Stimulated activated CD4-positive, alpha-beta T cell treated with anti-CD3 and anti-CD28 coated beads, Interleukin-15, amount 100 ng/mL, for 48 hours (primary cell): ENCODE results near the gene MED12L.
"Not testable (repeated sequence)": the region's sequence is repeated elsewhere in the genome, so short reads cannot be mapped to it uniquely, and the experiment has no call there.

Source experiments
- DNase-seq, 2 donors: peaks; one replicate each; pipeline ENCODE4 v3.0.0-alpha.2; 2020; ENCODE audit warnings: low read depth in 2 of 2

MED12L gene

DNA sequence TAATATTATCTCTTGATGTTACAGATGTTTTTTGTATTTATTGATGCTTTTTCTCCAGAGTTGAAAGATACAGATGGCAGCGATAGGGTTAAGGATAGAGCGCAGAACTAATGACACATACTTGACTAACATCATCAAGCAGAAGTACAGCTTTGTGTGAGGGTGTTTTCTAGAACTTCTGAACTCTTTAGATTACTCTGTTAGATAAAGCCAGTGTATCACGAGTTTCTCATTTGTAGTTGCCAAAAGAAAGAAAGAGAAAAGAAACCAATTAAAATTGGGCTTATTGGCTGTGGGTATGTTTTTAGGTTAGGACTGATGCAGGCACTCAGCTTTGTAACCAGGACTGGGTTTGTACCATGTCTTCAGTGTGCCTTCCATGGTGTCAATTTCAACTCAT lies 124.2 kb downstream of the MED12L start:
- DNase-seq, result no peak

DNA sequence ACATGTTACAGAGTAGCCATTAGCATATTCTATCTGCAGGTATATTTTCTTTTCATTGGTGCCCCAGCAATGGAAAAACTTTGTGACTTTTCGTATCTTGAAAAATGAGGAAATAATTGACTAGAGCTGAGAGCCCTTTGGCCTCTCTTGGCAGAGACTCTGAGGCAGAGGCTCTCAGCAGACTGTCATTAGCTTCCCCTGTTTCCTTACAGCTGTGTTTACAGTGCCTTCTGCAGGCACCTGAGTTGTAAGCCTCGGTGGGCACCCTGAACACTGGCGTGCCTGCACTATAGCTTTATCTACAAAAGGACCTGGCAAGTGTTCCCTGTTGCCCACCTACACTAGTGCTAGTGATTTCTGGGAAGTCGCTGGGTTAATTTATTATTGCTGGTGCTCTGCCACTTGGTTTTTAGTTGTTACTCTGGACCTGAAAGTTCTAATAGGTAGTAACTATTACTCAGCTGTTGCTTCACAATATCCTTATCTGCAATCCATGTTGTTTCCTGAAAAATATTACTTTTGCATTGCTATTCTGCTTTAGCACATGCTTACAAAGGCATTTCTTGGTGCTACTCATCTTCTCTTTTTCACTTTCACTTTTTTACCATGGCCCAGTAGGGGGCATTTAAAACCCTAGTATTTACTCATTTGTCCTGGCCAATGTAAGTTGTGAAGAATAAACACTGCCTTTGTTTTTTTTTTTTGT lies 125.4 kb downstream of the MED12L start:
- no peak for DNase-seq

GRCh38 chr3:151213151-151213550 lies 127.7 kb downstream of the MED12L start:
- DNase-seq, result no peak

- no peak for DNase-seq
Measured at GRCh38 chr3:151213881-151214280, 128.4 kb downstream of the MED12L start.

DNA sequence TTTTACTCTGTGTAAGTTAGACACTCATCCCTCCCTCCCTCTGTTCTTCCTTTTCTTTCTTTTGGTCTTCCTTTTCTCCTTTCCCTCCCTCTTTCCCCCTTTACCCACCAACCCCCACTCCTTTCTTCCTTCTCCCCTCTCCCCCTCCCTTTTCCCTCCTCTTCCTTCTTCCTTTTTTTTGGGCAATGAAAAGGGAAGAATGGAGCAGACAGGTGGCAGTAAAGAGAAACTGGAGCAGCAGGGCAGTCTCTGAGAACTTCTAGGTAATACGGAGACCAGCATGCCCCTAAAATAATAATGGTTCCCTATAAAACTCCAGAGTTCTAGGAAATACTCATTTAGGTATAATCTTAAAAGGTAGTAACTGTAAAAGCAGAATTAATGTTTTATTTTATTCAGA lies 129.0 kb downstream of the MED12L start:
- no peak for DNase-seq

DNA sequence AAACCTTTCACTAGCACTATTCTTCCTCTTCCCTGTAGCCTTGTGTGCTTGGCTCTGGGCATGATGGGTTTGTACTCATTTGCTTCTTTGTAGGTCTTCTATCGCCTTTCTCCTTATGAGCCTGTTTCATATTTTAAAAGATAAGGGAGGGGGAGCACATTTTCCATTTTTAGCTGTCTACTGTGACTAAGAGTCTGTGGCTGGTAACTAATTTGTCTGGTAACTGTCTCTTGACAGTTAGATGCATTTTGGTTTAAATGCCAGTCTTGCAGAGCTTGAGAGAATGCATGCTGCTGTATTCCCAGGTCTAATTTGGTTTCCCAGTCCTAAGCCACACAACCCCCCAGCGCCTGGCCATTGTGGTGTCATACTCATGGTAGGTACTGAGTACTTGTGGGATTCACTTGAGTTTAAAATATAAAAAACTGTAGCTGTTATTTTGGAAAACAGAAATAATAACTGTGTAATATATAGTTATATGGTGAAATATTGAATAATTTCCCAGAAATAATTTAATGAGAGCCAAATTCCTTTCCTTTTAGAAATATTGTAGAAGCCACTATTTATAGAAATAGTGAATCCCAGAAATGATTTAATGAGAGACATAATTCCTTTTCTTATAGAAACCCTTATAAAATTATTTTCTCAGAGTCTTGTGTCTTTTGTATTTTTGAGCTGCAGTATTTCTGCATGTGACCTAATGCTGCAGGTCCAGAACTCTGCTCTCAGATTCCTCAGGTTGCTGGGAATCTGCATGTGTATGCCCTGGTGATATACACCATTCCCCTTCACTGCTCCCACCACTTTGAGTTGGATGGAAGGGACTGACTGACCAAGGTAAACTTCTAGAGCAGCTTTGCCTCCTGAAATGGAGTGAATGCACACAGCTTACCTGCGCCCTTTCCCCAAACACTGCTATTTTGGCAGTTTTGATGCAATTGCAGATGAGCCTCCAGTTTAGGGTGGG lies 131.5 kb downstream of the MED12L start:
- DNase-seq, result no peak

DNA sequence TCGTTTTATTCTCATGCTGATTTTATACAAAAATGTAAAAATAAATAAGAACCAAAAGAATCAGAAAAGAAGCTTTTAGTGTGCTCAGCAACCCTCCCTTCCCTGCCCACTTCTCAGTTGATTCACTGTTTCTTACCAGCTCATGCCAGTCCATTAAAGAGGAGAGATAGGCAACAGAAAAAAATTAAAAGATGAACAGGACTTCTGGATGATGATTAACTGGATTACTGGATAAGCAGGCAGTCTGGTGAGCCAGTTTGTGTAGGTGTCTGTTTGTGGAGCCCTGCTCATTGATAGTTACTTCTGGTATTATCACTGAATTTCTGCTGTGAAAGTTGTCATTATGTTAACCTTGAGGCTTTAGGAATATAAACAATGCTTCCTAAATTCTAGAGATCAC lies 132.7 kb downstream of the MED12L start:
- DNase-seq, result no peak

DNA sequence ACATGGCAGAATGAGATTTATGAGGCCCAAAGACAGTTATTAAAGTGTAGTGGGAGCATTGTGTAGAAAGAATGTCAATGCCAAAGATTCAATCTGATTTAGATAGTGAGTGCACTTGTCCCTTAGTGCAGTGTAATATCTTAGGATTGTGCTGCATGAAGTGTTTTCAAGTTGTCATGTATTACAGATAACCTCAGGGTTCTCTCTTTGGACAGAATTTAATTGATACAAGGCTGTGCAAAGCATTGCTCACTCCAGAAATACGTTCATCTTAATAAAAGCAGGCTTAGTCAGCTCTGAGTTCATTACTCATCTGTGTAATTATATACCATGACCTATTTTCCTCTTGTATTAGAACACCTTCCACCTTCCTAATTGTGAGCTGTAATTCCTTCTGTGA lies 133.6 kb downstream of the MED12L start:
- no peak for DNase-seq

- no peak for DNase-seq
Measured at GRCh38 chr3:151224268-151224866, 138.9 kb downstream of the MED12L start.

DNA sequence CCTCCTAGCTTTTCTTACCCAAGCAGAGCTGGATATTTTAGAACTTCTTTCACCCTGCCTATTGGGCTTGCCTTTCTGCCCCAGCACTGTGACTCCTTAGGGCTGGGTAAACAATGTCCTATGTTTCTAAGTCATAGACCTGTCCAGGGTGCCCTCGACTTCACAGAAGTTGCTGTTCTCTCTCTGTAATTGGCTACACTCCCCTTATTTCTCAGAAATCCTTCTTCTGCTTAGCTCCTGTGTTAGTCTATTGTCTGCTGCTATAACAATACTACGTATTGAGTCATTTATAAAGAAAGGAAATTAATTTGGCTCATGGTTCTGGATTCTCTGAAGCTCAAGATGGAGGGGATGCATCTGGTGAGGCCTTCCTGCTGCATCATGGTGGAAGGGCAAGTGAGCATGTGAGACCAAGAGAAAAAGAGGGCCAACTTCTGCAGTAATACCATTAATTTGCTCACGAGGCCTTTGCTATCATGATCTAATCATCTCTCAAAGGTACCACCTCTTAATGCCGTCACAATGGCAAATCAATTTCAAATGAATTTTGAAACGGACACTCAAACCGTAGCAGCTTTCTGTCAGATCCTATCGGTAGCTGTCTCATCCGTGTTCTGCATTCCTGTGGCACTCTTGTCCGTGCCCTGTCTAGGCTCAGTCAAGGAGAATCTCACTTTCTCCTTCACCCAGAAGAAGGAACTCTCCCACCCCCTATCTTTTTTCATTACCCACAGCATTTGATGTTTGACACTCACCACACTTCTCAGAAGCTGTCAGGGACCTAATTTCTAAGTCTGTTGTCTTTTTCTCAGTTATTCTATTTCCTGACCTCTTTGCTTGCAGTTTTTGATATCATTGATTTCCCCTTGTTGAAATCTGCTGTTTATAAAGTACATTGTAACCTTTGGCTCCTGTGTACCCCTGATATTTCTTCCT lies 139.8 kb downstream of the MED12L start:
- DNase-seq, result no peak

DNA sequence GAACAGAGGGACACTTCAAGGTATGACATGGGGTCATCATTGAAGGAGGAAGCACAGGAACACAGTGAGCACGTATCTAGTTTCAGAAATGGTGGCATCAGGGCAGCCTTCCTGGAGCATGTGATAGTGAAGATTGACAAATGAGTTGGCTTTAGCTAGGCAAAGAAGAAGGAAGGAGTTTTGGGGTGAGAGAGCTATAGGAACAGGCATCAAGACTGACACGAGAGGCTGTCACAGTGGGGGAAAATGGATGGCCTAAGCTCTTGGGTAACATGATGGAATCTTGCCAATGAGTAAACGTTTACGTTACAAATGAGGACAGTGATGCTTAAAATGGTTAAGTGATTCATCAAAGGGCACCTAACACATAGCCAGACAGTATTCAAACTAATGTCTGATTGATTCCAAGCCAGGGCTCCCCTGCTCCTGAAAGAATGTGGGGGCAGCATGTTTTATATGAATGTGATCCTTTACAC lies 140.7 kb downstream of the MED12L start:
- DNase-seq, result no peak

DNA sequence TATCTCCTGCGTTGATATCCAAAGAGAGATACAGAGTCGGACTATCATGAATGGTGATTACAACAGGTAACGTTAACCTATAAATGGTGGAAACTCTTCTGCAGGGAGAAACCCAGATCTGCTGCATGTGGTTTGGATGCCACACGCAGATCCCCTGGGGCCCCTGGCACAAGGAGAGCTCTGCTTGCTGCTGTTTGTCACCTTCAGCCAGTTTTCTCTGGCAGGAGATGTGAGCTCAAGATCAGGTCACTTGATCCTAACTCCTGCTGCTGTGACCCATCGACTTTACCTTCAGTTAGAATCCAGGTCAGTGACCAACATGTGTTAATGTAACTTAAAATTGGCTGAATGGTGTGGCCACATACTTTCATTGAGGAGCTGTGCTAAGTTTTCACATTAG lies 141.4 kb downstream of the MED12L start:
- no peak for DNase-seq

- DNase-seq, result no peak
Measured at GRCh38 chr3:151227266-151227806, 141.9 kb downstream of the MED12L start.

DNA sequence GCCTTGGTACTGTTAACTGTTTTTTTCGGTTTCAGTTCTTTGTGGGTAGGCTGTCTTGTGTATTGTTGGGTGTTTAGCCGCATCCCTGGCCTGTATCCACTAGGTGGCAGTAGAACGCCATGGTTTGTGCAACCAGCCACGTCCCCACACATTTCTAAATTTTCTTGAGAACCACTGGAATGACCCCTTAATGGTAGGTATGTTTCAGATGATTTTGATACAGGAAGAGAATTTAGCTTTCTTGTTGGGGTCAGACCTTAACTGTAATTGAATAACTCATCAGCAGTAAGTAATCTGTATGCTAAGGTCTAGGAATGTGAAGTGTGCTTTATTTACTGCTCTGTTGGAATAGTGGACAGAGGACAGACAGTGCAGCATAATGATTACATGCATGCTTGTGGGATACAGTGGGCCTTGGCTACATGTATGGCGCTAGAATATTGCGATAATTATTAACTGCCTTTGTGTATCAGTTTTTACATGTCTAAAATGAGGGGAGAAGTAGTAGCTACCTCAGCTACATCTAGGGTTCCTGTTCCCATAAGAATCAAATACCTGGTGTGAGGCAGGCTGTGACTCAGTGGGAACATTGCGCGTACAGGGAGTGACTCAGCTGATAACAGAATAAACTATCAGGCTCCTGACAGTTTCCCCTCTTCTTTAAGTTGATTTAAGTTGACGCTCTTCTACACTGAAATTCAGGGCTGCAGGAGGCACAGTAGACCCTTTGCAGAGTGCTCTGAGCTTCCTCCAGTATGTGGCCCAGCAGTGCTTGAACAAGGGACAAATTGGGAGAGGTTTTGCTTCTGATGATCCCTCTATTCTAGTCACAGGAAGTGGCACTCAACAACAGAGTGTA lies 142.6 kb downstream of the MED12L start:
- peak; percentile 63 to 73 for DNase-seq

DNA sequence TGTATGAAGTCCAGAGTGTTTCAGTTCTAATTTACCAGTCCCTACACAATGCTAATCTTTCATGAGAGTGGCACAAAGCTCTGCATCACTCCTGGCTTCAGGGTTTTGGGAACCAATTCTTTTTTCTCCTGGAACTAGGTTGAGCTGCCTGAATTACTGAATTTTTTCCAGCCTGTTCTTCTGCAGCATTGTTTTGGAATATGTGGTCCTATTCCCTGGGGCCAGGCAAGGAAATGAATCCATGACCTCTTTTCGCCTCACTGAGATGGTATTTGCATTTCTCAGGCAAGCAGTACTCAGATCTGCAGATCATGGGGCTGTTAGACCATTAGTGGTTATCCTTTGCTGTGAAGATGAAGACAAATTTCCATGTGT lies 143.2 kb downstream of the MED12L start:
- no peak for DNase-seq

DNA sequence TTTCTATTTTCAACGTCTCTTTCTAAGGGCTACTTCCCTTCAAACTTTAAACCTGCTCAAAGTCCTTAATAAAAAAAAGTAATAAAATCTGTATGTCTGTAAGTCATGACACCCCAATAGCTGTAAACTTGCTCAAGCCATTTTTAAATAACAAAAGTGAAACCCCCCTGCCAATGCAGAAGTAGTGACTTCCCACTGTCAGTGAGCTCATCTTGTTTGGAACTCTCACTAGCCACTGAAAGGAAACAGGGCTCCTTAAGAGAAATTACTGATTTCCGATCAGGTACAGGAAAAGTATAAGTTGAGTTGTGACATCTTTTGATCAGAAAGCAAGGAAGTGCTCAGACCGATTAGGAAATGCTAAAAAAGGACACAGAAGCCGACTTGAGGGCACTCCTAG lies 145.2 kb downstream of the MED12L start:
- DNase-seq, result no peak

GRCh38 chr3:151232403-151232802 lies 146.9 kb downstream of the MED12L start:
- DNase-seq, result not testable (repeated sequence)

- DNase-seq, result no peak
Measured at GRCh38 chr3:151232991-151233390, 147.5 kb downstream of the MED12L start.

DNA sequence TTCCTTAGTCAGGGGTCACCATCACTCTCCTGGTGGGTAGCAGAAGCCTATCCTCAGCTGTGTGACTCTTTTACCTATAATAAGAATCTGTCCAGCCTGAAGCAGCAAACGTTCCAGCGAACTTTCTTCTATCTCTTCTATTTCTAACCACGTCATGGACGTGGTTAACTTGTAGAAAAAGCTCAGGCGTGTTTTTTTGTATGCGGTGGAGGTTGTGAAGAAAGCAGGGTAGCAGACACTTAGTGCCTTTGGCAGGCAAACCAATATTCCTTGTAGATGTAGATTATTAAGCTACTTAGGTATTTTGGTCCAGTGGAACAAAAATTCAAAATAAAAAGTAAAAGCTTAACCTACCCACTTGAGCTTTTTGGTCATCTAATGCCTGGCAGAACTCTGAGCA lies 149.4 kb downstream of the MED12L start:
- DNase-seq, result no peak

GRCh38 chr3:151236316-151236715 lies 150.9 kb downstream of the MED12L start:
- DNase-seq, result no peak
